ENCODE measurements around the gene ZNF687. TPM values are rescaled to one million over a fixed set of nuclear protein-coding genes. Genes with fewer than 3 reads are reported as not detected.
A peak's percentile ranks its signal among the peaks of the same experiment; 100 is the strongest.

Gene ZNF687
- total RNA-seq, 1 donor from 2014 or later: 25.4 TPM

DNA sequence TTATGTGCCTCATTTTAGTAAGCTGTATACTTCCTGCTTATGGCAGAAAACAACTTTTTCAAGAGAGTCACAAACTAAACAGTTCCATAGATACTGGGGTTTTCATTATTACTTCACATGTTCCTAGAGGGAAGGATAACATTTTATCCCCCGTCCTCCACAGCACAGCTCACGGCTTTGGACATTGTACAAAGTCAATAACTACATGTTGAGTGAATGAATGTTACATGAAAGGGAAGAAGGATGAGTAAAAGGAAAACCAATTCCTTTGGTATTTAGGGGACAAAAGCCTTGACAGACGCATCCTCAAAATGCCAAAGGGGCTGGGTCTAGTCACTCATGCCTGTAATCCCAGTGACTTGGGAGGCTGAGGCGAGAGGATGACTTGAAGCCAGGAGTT lies 30.3 kb downstream of the ZNF687 start:
- intact Hi-C loops (cut with micrococcal nuclease): loop anchor here (5.0 kb wide), 1 partner anchor 85 kb away; the partner anchor contains the start of gene PSMB4
- H3K27ac Mint-ChIP-seq: peak overlapping the region; percentile 94
- H3K27me3 Mint-ChIP-seq: no peaks in the 10 kb centered on the region
- H3K9me3 Mint-ChIP-seq: no peaks in the 10 kb centered on the region
- H3K4me1 Mint-ChIP-seq: peaks cover 32% of the 10 kb centered on the region
- DNase-seq: no peak
- peaks cover 63% of the 10 kb centered on the region for H3K36me3 Mint-ChIP-seq (ENCODE audit: low read depth)
- H3K4me3 Mint-ChIP-seq: peak overlapping the region; percentile 57

DNA sequence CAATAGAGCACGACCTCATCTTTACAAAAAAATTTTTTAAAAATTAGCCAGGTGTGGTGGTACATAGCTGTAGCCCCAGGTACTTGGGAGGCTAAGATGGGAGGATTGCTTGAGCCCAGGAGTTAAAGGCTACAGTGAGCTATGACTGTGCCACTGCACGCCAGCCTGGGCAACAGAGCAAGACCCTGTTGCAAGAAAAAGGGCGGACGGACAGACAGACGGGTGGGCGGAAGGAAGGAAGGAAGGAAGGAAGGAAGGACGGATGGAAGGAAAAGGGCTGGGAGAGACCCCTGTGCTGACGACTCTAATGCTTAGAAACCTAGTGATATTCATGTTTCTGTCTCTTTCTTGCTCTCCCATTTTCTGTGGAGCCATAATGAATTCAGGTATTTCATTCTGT lies 30.7 kb downstream of the ZNF687 start:
- Mint-ChIP-seq H3K4me1 (peaks cover 32% of the 10 kb centered on the region), H3K9me3 (no peaks in the 10 kb centered on the region), H3K4me3 (no peak overlapping the region), H3K27ac (peak overlapping the region; percentile 94), H3K36me3 (ENCODE audit: low read depth) (peaks cover 63% of the 10 kb centered on the region), H3K27me3 (no peaks in the 10 kb centered on the region)
- no peak for DNase-seq
- intact Hi-C loops (cut with micrococcal nuclease): loop anchor here (5.0 kb wide), 1 partner anchor 84 kb away; the partner anchor contains the start of gene PSMB4

DNA sequence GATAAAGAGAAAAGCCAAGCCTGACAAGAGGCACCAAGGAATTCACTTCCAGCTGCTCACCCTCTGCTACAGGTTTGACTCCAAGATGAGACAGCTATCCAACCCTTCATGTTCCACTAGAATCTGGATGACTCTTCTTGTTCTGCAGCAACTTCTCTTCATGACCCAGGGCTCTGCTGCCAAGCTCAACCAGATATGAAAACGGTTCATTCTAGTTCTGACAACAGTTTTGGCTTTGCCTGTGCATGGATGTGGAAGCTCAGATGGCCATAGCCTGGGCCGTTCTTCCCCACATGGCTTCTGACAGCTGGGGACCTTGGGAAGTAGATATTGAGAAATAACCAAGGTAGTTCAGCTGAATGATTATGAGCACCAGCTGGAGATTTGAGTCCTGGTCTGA lies 31.4 kb downstream of the ZNF687 start:
- Mint-ChIP-seq H3K4me3 (no peak overlapping the region), H3K36me3 (ENCODE audit: low read depth) (peaks cover 58% of the 10 kb centered on the region), H3K27me3 (no peaks in the 10 kb centered on the region), H3K9me3 (no peaks in the 10 kb centered on the region), H3K27ac (peak overlapping the region; percentile 25), H3K4me1 (peaks cover 32% of the 10 kb centered on the region)
- DNase-seq: no peak
- intact Hi-C loops (cut with micrococcal nuclease): loop anchor here (5.0 kb wide), 1 partner anchor 84 kb away; the partner anchor contains the start of gene PSMB4

DNA sequence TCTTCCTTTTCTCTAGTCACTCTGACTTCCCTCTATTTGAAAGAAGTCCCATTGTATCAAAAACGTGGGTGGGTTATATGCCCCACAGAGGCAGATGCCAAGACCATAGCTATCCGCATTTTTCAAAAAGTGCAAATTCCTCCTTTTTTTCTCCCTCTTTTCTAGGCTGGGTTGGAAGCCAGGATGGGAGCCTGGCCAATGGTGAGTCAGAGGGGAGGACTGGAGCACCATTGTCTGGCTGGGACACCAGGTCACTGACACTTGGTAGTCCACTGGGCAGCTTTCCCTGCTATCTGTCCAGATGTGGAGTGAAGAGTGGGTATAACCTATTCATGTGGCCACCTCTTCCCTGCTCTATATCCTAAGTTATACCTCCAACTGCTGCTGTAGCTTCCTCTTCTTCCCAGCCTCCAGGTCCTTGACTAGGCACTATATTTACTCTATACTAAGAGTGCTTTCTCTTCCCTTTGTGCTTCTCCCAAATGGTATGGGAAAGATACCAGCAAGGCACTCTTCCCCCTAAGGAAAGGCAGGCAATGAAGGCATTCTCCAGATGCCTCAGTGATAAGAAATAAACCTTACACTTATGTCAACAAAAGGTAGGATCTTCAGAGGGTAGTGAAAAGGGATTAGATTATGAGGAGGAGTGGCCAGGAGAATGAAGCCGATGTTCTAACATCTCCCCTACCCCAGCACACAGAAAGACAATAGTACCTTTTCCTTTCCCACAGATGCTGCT lies 32.2 kb downstream of the ZNF687 start:
- no peak overlapping the region for H3K4me3 Mint-ChIP-seq
- DNase-seq: no peak
- intact Hi-C loops (cut with micrococcal nuclease): loop anchor here (5.0 kb wide), 1 partner anchor 83 kb away; the partner anchor contains the start of gene PSMB4
- H3K9me3 Mint-ChIP-seq: no peaks in the 10 kb centered on the region
- H3K27ac Mint-ChIP-seq: no peak overlapping the region
- no peaks in the 10 kb centered on the region for H3K27me3 Mint-ChIP-seq
- H3K36me3 Mint-ChIP-seq (ENCODE audit: low read depth): peaks cover 57% of the 10 kb centered on the region
- H3K4me1 Mint-ChIP-seq: peaks cover 36% of the 10 kb centered on the region

DNA sequence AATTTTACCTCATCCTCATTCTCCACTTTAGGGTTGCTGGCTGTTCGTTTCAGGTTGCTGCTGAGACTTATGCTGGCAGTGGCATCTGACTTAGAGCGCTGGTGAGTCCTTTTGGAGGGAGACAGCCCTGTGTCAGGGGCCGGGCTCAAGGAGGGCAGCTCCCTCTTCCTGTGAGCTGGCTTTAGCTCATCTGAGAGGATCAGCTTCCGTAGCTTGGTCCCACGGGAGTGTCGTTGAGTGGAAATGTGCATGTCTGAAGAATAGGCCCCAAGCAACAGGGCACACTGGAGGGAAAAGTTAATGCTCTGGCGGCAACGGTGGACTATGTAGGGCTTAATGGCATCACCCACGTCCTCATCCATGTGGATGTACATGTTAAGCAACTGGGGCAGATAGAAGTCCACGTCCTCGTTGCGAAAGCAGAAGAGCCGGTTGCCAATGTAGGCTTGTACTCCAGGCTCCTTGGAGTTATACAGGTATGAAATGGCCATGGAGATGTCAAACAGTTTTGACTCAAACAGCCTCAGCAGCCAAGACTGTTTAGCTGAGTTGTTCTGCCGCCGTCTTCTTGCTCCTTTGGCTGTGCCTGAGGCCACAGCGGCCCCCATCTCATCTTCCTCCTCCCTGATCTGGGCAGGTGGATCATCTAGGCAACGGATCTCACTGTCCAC lies 33.6 kb downstream of the ZNF687 start:
- peaks cover 35% of the 10 kb centered on the region for H3K4me1 Mint-ChIP-seq
- intact Hi-C loops (cut with micrococcal nuclease): no loop called here
- no peak overlapping the region for H3K4me3 Mint-ChIP-seq
- no peak for DNase-seq
- no peaks in the 10 kb centered on the region for H3K27me3 Mint-ChIP-seq
- H3K9me3 Mint-ChIP-seq: no peaks in the 10 kb centered on the region
- no peak overlapping the region for H3K27ac Mint-ChIP-seq
- H3K36me3 Mint-ChIP-seq (ENCODE audit: low read depth): peaks cover 66% of the 10 kb centered on the region

DNA sequence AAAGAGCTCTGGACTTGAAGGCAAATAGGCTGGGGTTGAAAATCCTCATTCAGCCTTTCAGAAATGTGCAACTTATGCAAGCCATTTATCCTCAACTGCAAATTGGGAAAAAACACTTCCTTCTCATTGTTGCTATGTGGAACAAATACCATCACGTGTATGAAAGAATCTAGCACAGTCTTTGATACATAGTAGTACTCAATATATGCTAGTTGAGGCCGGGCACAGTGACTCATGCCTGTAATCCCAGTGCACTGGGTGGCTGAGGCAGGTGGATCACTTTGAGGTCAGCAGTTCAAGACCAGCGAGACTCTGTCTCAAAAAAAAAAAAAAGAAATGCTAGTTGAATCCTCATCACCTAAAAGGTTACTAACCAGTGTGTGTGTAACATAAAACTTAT lies 36.9 kb downstream of the ZNF687 start:
- Mint-ChIP-seq H3K27ac (no peak overlapping the region), H3K36me3 (ENCODE audit: low read depth) (peaks cover 60% of the 10 kb centered on the region), H3K9me3 (no peaks in the 10 kb centered on the region), H3K4me3 (no peak overlapping the region), H3K27me3 (no peaks in the 10 kb centered on the region), H3K4me1 (peaks cover 17% of the 10 kb centered on the region)
- intact Hi-C loops (cut with micrococcal nuclease): no loop called here
- no peak for DNase-seq

DNA sequence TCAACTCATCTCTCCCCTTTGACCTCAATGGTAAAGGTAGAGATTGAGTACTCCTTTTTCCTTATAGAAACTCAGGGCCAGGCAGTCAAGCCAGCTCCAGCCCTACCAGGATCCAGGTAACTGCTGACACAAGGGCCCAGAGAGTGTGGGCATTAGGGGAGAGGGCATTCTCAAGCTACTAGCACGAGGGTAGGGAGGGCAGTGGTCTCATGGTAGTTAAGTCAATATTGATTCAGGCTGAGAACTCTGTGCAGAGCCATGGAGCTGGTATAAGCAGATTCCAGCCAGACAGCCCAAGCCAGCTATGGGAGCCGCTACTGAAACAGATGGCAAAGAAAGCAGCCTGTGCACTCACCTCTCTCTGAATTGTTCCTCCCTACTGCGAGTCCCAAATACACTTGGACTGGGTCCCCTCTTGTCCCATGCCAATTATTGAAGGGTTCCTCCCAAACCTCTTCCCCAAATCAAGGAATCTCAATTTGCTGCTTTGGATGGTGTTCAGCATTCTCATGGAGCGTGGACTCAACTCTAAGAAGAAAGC lies 42.4 kb downstream of the ZNF687 start:
- H3K27ac Mint-ChIP-seq: no peak overlapping the region
- H3K27me3 Mint-ChIP-seq: no peaks in the 10 kb centered on the region
- H3K9me3 Mint-ChIP-seq: no peaks in the 10 kb centered on the region
- peaks cover 33% of the 10 kb centered on the region for H3K4me1 Mint-ChIP-seq
- H3K4me3 Mint-ChIP-seq: no peak overlapping the region
- intact Hi-C loops (cut with micrococcal nuclease): no loop called here
- peaks cover 46% of the 10 kb centered on the region for H3K36me3 Mint-ChIP-seq (ENCODE audit: low read depth)
- no peak for DNase-seq

DNA sequence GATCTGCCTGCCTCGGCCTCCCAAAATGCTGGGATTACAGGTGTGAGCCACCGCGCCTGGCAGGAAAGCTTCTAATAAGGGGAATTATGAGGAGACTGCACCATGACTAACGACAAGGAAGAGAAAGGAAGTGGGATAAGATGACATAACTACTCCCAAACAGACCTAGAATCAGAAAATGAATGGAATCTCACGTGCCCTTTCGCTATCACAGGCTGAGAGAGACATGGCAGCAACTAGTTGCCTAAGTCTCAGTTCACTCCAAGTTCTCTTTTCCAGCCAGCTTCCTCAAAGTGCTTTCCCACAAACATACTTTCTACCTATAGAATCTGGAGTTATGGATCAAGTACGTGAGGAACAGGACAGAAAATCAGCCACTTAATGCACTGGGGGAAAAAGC lies 43.1 kb downstream of the ZNF687 start:
- peaks cover 33% of the 10 kb centered on the region for H3K4me1 Mint-ChIP-seq
- peaks cover 40% of the 10 kb centered on the region for H3K36me3 Mint-ChIP-seq (ENCODE audit: low read depth)
- intact Hi-C loops (cut with micrococcal nuclease): loop anchor here (5.0 kb wide), 1 partner anchor 128 kb away; the partner anchor contains the start of gene PIP5K1A
- no peak for DNase-seq
- H3K27me3 Mint-ChIP-seq: no peaks in the 10 kb centered on the region
- H3K27ac Mint-ChIP-seq: peak overlapping the region; percentile 37
- no peaks in the 10 kb centered on the region for H3K9me3 Mint-ChIP-seq
- H3K4me3 Mint-ChIP-seq: peak overlapping the region; percentile 95

DNA sequence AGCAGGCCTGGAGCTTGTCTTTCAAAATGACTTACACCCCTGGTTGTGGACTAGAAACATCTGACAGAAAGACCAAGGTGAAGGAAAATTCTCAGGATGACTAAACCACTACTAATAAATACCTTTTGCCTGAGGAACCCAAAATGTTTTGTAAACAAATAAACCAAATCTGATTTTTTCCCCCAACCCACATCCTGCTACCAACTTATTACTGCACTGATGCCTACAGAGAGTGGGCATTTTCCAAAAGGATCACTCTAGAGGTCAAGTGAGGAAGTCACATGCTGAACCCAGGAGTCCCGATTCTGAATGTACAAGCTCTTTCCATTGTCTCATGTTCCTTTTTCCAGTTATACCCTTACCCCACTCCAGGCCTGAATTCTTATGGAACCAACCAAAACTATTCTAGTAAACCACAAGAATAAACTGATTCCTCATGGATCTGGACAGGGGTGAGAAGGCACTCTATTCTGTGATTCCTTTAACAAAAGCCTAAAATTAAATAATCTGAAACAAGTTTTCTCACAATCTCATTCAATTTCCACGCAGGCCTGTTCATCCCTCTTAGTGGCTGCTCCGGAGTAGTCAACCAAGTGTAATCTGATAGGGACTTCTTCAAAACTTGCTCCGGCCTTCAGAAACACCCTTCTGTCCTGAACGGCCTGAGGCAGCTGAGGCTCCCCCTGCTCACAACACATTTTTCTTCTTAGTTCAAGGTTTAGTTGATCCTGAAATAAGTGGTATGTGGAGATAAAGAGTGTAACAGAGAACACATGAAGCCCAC lies 43.7 kb downstream of the ZNF687 start:
- DNase-seq: no peak
- H3K9me3 Mint-ChIP-seq: no peaks in the 10 kb centered on the region
- intact Hi-C loops (cut with micrococcal nuclease): loop anchor here (2.0 to 5.0 kb wide), 4 partner anchors 15 to 129 kb away; partner anchors contain the start of genes PIP5K1A and RFX5
- H3K4me1 Mint-ChIP-seq: peaks cover 33% of the 10 kb centered on the region
- peaks cover 34% of the 10 kb centered on the region for H3K36me3 Mint-ChIP-seq (ENCODE audit: low read depth)
- no peaks in the 10 kb centered on the region for H3K27me3 Mint-ChIP-seq
- H3K4me3 Mint-ChIP-seq: peak overlapping the region; percentile 95
- peak overlapping the region; percentile 94 for H3K27ac Mint-ChIP-seq

DNA sequence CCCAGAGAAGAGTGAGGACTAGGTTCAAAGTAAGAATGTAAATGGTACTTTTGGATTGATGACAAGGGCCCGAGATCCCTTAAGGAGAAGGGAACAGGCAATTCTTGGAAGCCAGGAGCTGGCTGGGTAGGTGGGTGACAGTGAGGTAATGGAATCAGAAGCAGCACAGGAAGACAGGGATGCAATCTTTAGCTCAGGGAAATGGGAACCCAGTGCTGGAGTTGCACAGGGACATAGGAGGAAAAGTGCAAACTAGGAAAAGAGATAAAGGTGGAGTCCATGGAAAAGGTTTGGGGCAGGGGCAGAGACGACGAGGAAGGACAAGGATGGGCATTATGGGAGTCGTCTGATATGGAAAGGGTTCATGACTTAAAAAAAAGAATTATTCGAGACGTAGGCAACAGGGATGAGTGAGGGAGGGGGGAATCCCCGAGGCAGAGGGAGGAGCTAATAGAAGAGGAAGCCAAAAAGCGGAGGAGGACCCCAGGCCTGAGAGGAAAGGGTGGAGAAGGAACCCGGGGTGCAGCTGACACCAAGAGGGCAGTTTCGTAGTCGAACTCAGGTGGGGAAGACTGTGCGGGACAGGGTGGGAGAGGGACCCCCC lies 44.6 kb downstream of the ZNF687 start:
- no peaks in the 10 kb centered on the region for H3K27me3 Mint-ChIP-seq
- peak overlapping the region; percentile 95 for H3K4me3 Mint-ChIP-seq
- peaks cover 33% of the 10 kb centered on the region for H3K4me1 Mint-ChIP-seq
- DNase-seq: peak; percentile 85
- intact Hi-C loops (cut with micrococcal nuclease): loop anchor here (2.0 to 5.0 kb wide), 4 partner anchors 16 to 129 kb away; partner anchors contain the start of genes PIP5K1A and RFX5
- peaks cover 32% of the 10 kb centered on the region for H3K36me3 Mint-ChIP-seq (ENCODE audit: low read depth)
- H3K27ac Mint-ChIP-seq: peak overlapping the region; percentile 94
- H3K9me3 Mint-ChIP-seq: no peaks in the 10 kb centered on the region

DNA sequence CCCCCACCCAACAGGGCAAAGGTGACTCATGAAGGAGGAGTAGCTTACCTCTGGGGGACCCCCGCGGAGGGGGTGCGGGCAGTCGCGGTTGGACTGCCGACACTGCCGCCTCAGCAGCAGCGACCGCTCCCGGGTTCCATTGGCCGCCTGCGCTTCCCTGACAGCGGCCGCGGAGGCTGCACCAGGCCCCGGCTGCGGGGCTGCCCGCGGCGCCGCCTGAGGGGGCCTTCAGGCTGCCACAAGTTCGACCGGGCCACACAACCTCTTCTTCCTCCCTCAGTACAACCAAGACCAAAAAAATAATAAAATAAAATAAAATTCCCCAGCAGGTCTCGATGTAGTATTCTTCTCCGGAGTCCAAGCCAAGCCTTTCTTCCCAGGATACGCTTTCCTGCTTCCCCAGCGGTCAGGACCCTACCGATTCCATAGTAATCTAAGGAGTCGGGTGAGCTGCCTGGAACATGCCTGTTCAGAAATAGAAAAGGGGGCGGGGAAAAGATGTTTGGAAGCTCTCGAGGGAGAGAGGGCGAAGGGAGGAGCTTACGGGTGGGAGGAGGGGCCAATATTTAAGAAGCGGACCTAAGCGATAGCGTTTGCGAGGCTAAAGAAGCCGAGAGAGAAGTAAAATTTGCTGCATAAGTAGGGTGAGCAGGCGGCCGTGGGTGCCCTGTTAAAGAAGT lies 45.3 kb downstream of the ZNF687 start, which contains the start of gene PI4KB:
Gene PI4KB, minus strand, starts transcription at position 194 of the 680 bp plus-strand sequence. CDS start 10,935 bp downstream, outside the sequence.
- Mint-ChIP-seq H3K36me3 (ENCODE audit: low read depth) (peaks cover 26% of the 10 kb centered on the region), H3K27ac (peak within 1 kb of the TSS; percentile 97), H3K4me3 (peak within 1 kb of the TSS; percentile 95), H3K9me3 (no peaks in the 10 kb centered on the region), H3K27me3 (no peaks in the 10 kb centered on the region), H3K4me1 (peaks cover 28% of the 10 kb centered on the region)
- intact Hi-C loops (cut with micrococcal nuclease): loop anchor here (2.0 to 5.0 kb wide), 4 partner anchors 17 to 130 kb away; partner anchors contain the start of genes PIP5K1A and RFX5
- DNase-seq: peak; percentile 97

DNA sequence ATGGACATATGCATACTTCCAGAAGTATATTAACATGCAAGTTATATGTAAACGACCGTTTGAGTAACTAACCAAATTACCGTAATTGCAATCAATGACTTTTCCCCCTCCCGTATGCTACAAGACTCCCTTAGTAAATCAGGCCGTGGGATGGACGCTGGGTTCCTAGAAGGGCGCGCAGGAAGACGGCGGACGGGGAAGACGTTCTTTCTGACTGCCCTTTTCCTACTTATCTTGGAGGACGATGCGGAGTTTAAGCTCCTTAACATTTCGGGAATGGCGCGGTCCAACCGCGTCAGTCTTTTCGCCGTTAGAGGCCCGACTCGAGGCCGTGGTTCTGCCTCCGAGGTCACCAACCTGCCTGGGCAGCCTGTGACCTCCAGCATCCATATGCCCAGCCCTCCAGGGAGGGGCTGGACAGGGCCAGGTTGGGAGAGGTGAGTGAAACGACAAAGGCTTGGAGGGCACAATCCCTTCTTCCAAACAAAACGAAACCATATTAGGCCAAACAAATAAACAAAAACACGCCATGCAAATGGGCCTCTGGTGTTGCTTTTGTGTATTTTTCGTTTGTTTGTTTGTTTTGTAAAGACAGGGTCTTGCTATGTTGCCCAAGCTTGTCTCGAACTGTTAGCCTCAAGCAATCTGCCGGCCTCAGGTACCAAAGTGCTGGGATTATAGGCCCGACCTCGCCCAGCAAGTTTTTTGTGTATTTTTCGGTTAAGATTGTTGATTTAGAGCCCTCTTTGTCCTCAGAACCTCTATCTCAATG lies 46.0 kb downstream of the ZNF687 start:
- Mint-ChIP-seq H3K4me1 (peaks cover 26% of the 10 kb centered on the region), H3K36me3 (ENCODE audit: low read depth) (peaks cover 21% of the 10 kb centered on the region), H3K27ac (peak overlapping the region; percentile 97), H3K9me3 (no peaks in the 10 kb centered on the region), H3K4me3 (peak overlapping the region; percentile 95), H3K27me3 (no peaks in the 10 kb centered on the region)
- intact Hi-C loops (cut with micrococcal nuclease): loop anchor here (2.0 to 5.0 kb wide), 4 partner anchors 17 to 131 kb away; partner anchors contain the start of genes PIP5K1A and RFX5
- no peak for DNase-seq

Data from activated CD4-positive, alpha-beta T cell treated with anti-CD3 and anti-CD28 coated beads, Interleukin-2, amount 10 ng/mL, durations not matched to agents 24 days and 14 days (primary cell).